HFFc6 (cell line): ENCODE results near the gene MIER1. TPM values are rescaled to one million over a fixed set of nuclear protein-coding genes. Genes with fewer than 3 reads are reported as not detected.

Experiments
- DNase-seq: peaks from one replicate; pipeline ENCODE4 v3.0.0-alpha.2; 2018
- H3K27ac Mint-ChIP-seq: 2 replicates; pipeline ENCODE4 v1.8.0; 2020; ENCODE audit warnings: mild to moderate bottlenecking, mixed read lengths
- H3K27me3 Mint-ChIP-seq: 2 replicates; pipeline ENCODE4 v1.8.0; 2021; ENCODE audit warnings: mild to moderate bottlenecking, moderate library complexity, mixed read lengths; ENCODE audit not compliant: insufficient read depth
- H3K36me3 Mint-ChIP-seq: 2 replicates; pipeline ENCODE4 v1.8.0; 2021; ENCODE audit warnings: low read depth, mixed read lengths
- H3K4me1 Mint-ChIP-seq: 2 replicates; pipeline ENCODE4 v1.8.0; 2020; ENCODE audit warnings: low read depth, mixed read lengths
- H3K4me3 Mint-ChIP-seq: 2 replicates; pipeline ENCODE4 v1.8.0; 2020; ENCODE audit warnings: mild to moderate bottlenecking, moderate library complexity, mixed read lengths
- H3K9me3 Mint-ChIP-seq: 2 replicates; pipeline ENCODE4 v1.8.0; 2020; ENCODE audit warnings: mild to moderate bottlenecking, mixed read lengths
- total RNA-seq, 6 experiments: library from RNA; stranded (reverse); fragmentation: NEBNext Ultra II Directional; extraction: Animal tissue kit (Norgen Biotek cat#: 25700); gene quantifications; 2 replicates in 1 of 6; 3 replicates in 5 of 6; pipeline ENCODE4 v1.2.3, GENCODE V29; 2021
- TF ChIP-seq, protein P1 (sequence below): fragments of 200-600 bp; sonication (generic); IDR thresholded peaks from 2 replicates; pipeline ENCODE4 v1.5.0; 2021; ENCODE audit warnings: antibody characterized with exemption, mild to moderate bottlenecking

Gene MIER1
- total RNA-seq, 6 experiments from 2014 or later: 28.0 to 37.5 (median 33.7) TPM

DNA sequence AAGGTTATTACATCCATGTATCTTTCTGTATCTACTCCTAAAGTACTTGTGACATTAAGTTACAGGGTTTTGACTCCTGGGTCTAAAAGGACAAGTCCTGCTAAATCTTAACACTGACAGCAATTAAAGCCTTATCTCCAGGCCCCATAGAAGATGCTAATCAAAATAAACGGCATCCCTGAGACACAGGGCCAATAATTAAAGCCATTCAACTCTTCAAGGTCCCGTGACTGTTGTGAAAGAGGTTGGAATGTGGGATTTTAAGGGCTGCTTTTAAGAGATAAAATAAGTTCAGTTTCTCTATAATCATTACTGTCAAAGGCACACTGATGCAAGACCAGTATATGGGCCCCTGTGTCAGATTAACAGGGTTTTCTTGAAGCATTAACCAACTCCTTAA, 8.5 kb upstream of the MIER1 start:
- no peak for DNase-seq
- H3K4me3 Mint-ChIP-seq: no peak overlapping the region
- H3K4me1 Mint-ChIP-seq: peaks cover 5% of the 10 kb centered on the region; the same call in 1 of the 2 replicates
- H3K36me3 Mint-ChIP-seq: peaks cover 9% of the 10 kb centered on the region
- no peaks in the 10 kb centered on the region for H3K9me3 Mint-ChIP-seq
- TF ChIP-seq, protein P1, sequence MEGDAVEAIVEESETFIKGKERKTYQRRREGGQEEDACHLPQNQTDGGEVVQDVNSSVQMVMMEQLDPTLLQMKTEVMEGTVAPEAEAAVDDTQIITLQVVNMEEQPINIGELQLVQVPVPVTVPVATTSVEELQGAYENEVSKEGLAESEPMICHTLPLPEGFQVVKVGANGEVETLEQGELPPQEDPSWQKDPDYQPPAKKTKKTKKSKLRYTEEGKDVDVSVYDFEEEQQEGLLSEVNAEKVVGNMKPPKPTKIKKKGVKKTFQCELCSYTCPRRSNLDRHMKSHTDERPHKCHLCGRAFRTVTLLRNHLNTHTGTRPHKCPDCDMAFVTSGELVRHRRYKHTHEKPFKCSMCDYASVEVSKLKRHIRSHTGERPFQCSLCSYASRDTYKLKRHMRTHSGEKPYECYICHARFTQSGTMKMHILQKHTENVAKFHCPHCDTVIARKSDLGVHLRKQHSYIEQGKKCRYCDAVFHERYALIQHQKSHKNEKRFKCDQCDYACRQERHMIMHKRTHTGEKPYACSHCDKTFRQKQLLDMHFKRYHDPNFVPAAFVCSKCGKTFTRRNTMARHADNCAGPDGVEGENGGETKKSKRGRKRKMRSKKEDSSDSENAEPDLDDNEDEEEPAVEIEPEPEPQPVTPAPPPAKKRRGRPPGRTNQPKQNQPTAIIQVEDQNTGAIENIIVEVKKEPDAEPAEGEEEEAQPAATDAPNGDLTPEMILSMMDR: no peak
- H3K27me3 Mint-ChIP-seq: no peaks in the 10 kb centered on the region
- H3K27ac Mint-ChIP-seq: no peak overlapping the region

DNA sequence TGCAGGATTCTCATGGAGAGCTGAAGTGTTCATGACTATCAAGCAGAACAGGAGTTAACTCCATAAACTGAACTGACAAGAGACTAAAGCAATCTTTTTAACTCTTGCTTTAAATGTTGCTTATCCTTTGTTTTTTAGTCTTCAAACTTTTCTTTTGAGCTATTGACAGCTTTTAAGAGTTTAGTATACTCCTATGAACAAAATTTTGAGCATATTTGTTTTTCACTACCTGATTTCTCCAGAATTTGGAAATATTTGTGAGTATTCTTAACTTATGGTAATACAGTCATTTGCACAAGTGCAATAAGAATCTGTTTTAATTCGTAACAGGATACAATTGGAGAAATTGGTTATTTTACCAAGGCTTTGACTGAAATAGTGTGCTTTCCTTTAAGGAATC, 7.3 kb upstream of the MIER1 start:
- TF ChIP-seq, protein P1: no peak
- no peaks in the 10 kb centered on the region for H3K27me3 Mint-ChIP-seq
- H3K4me3 Mint-ChIP-seq: no peak overlapping the region

GRCh38 chr1:66919063-66919462, 5.7 kb upstream of the MIER1 start:
- H3K4me1 Mint-ChIP-seq: peaks cover 14% of the 10 kb centered on the region
- H3K27me3 Mint-ChIP-seq: no peaks in the 10 kb centered on the region
- TF ChIP-seq, protein P1: no peak
- H3K4me3 Mint-ChIP-seq: no peak overlapping the region
- peaks cover 9% of the 10 kb centered on the region for H3K36me3 Mint-ChIP-seq
- H3K27ac Mint-ChIP-seq: no peak overlapping the region
- DNase-seq: no peak
- no peaks in the 10 kb centered on the region for H3K9me3 Mint-ChIP-seq

More for the DNA sequence above, 7.3 kb upstream of the MIER1 start:
- H3K27ac Mint-ChIP-seq: no peak overlapping the region
- H3K9me3 Mint-ChIP-seq: no peaks in the 10 kb centered on the region
- peaks cover 9% of the 10 kb centered on the region for H3K36me3 Mint-ChIP-seq
- H3K4me1 Mint-ChIP-seq: peaks cover 5% of the 10 kb centered on the region; the same call in 1 of the 2 replicates
- no peak for DNase-seq

DNA sequence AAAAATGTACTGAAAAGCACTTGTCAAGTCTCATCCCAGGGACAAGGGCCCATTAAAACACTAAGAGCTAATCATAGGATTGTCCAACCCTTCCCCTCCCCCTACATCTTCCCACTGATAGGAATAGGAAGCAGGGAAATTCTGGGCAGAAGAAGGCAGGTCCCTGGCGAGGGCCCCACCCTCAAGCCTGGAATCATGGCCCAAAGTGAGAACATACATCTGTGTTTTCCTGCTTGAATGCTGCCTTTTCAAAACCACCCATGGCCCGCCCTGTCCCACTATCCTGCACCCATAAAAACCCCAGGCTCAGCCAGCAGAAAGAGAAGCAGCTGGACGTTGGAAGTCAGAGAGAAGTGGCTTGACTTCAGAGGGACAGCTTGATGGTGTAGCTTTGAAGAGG, 5.0 kb upstream of the MIER1 start:
- Mint-ChIP-seq H3K27me3 (peaks cover under 1% of the 10 kb centered on the region; the same call in 1 of the 2 replicates), H3K36me3 (peaks cover 9% of the 10 kb centered on the region), H3K4me3 (no peak overlapping the region), H3K27ac (no peak overlapping the region), H3K9me3 (no peaks in the 10 kb centered on the region), H3K4me1 (peaks cover 14% of the 10 kb centered on the region)
- DNase-seq: no peak
- TF ChIP-seq, protein P1: no peak

DNA sequence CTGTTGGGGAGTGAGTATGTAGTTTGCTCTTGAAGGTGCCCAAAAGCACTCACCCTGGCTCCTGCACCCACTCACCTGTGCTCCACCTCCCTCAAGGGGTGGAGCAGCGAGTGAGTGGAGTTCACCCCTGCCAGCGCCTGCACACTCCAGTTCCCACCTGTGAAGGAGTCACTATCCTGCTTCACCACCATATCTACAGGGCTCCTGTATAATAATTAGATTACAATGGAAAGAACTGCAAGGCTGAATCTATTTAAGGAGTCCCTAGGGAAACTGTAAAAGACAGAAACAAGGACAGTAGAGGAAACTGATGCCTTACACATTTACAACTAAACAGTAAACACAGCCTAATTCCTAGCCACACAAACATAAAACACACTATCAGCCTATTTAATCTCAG, 4.2 kb upstream of the MIER1 start:
- Mint-ChIP-seq H3K27me3 (peaks cover 5% of the 10 kb centered on the region; the same call in 1 of the 2 replicates), H3K9me3 (no peaks in the 10 kb centered on the region), H3K27ac (no peak overlapping the region), H3K36me3 (peaks cover 9% of the 10 kb centered on the region), H3K4me3 (no peak overlapping the region), H3K4me1 (peaks cover 14% of the 10 kb centered on the region)
- TF ChIP-seq, protein P1: no peak
- DNase-seq: no peak

DNA sequence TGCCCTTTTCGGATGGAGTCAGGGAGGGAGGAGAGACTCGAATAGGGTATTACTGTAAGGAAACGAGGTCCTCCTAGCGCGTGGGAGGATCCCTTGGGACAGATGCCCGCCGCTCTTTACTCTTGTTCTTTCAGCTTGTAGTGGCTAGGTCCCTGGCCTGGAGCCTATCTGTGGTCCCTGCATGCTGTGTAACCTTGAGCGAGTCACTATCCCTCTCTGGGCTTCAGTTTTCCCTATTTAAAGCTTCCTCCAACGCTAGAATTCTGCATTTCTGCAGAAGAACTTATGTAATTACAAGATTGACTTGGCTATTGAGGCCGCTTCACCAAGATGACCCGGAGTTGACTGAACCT, 744 bp downstream of the MIER1 start:
- no peak for DNase-seq
- TF ChIP-seq, protein P1: 0 out of 2 replicates have a peak, but pooled peaks have one; percentile 11
- peaks cover 5% of the 10 kb centered on the region; the same call in 1 of the 2 replicates for H3K27me3 Mint-ChIP-seq
- H3K27ac Mint-ChIP-seq: peak overlapping the region; percentile 97
- H3K4me1 Mint-ChIP-seq: peaks cover 52% of the 10 kb centered on the region
- peaks cover 5% of the 10 kb centered on the region for H3K36me3 Mint-ChIP-seq
- no peaks in the 10 kb centered on the region for H3K9me3 Mint-ChIP-seq
- H3K4me3 Mint-ChIP-seq: peak overlapping the region; percentile 98
